GM21423 (cell line): Measurements from ENCODE around the gene PLK5.

Experiments used
- ATAC-seq: cut with Tn5 transposase; IDR thresholded peaks from one replicate; pipeline ENCODE4 v1.9.1; 2021; ENCODE audit warnings: mild to moderate bottlenecking, moderate library complexity; ENCODE audit not compliant: unreplicated experiment

The PLK5 gene

GRCh38 chr19:1554968-1555367 is 31.1 kb downstream of the PLK5 start:
- ATAC-seq, result no peak

- no peak for ATAC-seq
Observed at GRCh38 chr19:1555487-1556389, 31.9 kb downstream of the PLK5 start.

- no peak for ATAC-seq
Observed at GRCh38 chr19:1556390-1557070, 32.7 kb downstream of the PLK5 start.

GRCh38 chr19:1558552-1558951 is 34.7 kb downstream of the PLK5 start:
- ATAC-seq, result no peak

- no peak for ATAC-seq
Observed at GRCh38 chr19:1560286-1560882, 36.5 kb downstream of the PLK5 start.

GRCh38 chr19:1561236-1561842 is 37.5 kb downstream of the PLK5 start:
- ATAC-seq, result no peak

- no peak for ATAC-seq
Observed at GRCh38 chr19:1563251-1563650, 39.4 kb downstream of the PLK5 start.

GRCh38 chr19:1566392-1567115 is 42.7 kb downstream of the PLK5 start:
- no peak for ATAC-seq

- no peak for ATAC-seq
Observed at GRCh38 chr19:1567116-1567847, 43.4 kb downstream of the PLK5 start.

GRCh38 chr19:1567848-1568227 is 44.0 kb downstream of the PLK5 start:
- ATAC-seq, result no peak

- ATAC-seq, result peak; percentile 65
Observed at GRCh38 chr19:1568320-1569019, 44.6 kb downstream of the PLK5 start, which contains the start of gene MEX3D. TSS of gene MEX3D (minus strand) at chr19:1568325. CDS start at chr19:1568058, 267 bp downstream.

GRCh38 chr19:1569997-1570396 is 46.1 kb downstream of the PLK5 start:
- no peak for ATAC-seq

- ATAC-seq, result no peak
Observed at GRCh38 chr19:1570836-1571235, 47.0 kb downstream of the PLK5 start.

GRCh38 chr19:1571358-1571757 is 47.5 kb downstream of the PLK5 start:
- ATAC-seq, result no peak

GRCh38 chr19:1572795-1573194 is 48.9 kb downstream of the PLK5 start:
- ATAC-seq, result no peak

GRCh38 chr19:1574354-1575136 is 50.7 kb downstream of the PLK5 start:
- no peak for ATAC-seq

GRCh38 chr19:1575323-1576241 is 51.7 kb downstream of the PLK5 start:
- no peak for ATAC-seq
